Mucosa of gallbladder (tissue), 1 donor: ENCODE results near the gene PSAPL1. TPM values are rescaled to one million over a fixed set of nuclear protein-coding genes. Genes with fewer than 3 reads are reported as not detected.

ENCODE experiments used
- DNase-seq: peaks from one replicate; pipeline ENCODE4 v3.0.0-alpha.2; 2020; ENCODE audit warnings: low spot score
- total RNA-seq: library from RNA; stranded (reverse); gene quantifications from one replicate; pipeline ENCODE4 v1.2.1, GENCODE V29; 2021
- donor health status: DM: no; HTN: no; CAD: no.

The PSAPL1 gene
- total RNA-seq, 1 donor from 2014 or later, result not detected

GRCh38 chr4:7431696-7432530 is 2.8 kb downstream of the PSAPL1 start:
- DNase-seq, result no peak

GRCh38 chr4:7430965-7431695 is 3.6 kb downstream of the PSAPL1 start:
- DNase-seq, result no peak

- no peak for DNase-seq
Observed at GRCh38 chr4:7430368-7430964, 4.3 kb downstream of the PSAPL1 start.

- no peak for DNase-seq
Observed at GRCh38 chr4:7429601-7430078, 5.1 kb downstream of the PSAPL1 start.

- no peak for DNase-seq
Observed at GRCh38 chr4:7429069-7429416, 5.7 kb downstream of the PSAPL1 start.

- DNase-seq, result no peak
Observed at GRCh38 chr4:7428261-7429068, 6.3 kb downstream of the PSAPL1 start.

GRCh38 chr4:7427831-7428260 is 6.9 kb downstream of the PSAPL1 start:
- no peak for DNase-seq

- no peak for DNase-seq
Observed at GRCh38 chr4:7427361-7427760, 7.4 kb downstream of the PSAPL1 start.

GRCh38 chr4:7426525-7427171 is 8.1 kb downstream of the PSAPL1 start:
- no peak for DNase-seq

GRCh38 chr4:7425591-7426468 is 8.9 kb downstream of the PSAPL1 start:
- DNase-seq, result no peak

- no peak for DNase-seq
Observed at GRCh38 chr4:7425124-7425523, 9.6 kb downstream of the PSAPL1 start.

- DNase-seq, result no peak
Observed at GRCh38 chr4:7424553-7425111, 10.1 kb downstream of the PSAPL1 start.

- DNase-seq, result no peak
Observed at GRCh38 chr4:7423801-7424552, 10.8 kb downstream of the PSAPL1 start.

- DNase-seq, result no peak
Observed at GRCh38 chr4:7423391-7423790, 11.3 kb downstream of the PSAPL1 start.

GRCh38 chr4:7422898-7423180 is 11.9 kb downstream of the PSAPL1 start:
- no peak for DNase-seq

- DNase-seq, result no peak
Observed at GRCh38 chr4:7422151-7422897, 12.4 kb downstream of the PSAPL1 start.

GRCh38 chr4:7421356-7422150 is 13.2 kb downstream of the PSAPL1 start:
- no peak for DNase-seq

GRCh38 chr4:7420661-7421040 is 14.1 kb downstream of the PSAPL1 start:
- no peak for DNase-seq
